Cardiac muscle cell (in vitro differentiated cells and primary cell): Measurements from ENCODE around the gene CCDC120. TPM values are rescaled to one million over a fixed set of nuclear protein-coding genes. Genes with fewer than 3 reads are reported as not detected.

Experiments used
- DNase-seq, 2 donors: peaks; one replicate each; pipeline versions ENCODE4 v3.0.0 to v3.0.0-alpha.2; 2010 to 2017; ENCODE audit warnings: low read depth in 1 of 2, low spot score in 1 of 2
- H3K27ac ChIP-seq: fragments of 200-600 bp; sonication (generic); 2 replicates; pipeline ENCODE4 v1.5.1; 2016
- H3K27me3 ChIP-seq: fragments of 200-600 bp; sonication (generic); 2 replicates; pipeline ENCODE4 v1.6.0; 2016; ENCODE audit warnings: control low read depth
- H3K36me3 ChIP-seq: fragments of 200-600 bp; sonication (generic); 2 replicates; pipeline ENCODE4 v1.5.1; 2016; ENCODE audit warnings: control low read depth
- H3K4me1 ChIP-seq: fragments of 200-600 bp; sonication (generic); 2 replicates; pipeline ENCODE4 v1.8.1; 2017; ENCODE audit warnings: low read depth, mild to moderate bottlenecking, mixed run types
- H3K4me3 ChIP-seq: fragments of 200-600 bp; sonication (generic); 2 replicates; pipeline ENCODE4 v1.5.1; 2016; ENCODE audit warnings: mild to moderate bottlenecking
- H3K9me3 ChIP-seq: fragments of 200-600 bp; sonication (generic); 2 replicates; pipeline ENCODE4 v1.5.1; 2017; ENCODE audit warnings: low read depth, mild to moderate bottlenecking, control low read depth
- polyA plus RNA-seq: library from polyadenylated mRNA; unstranded; fragments of >200 nt; fragmentation: Nextera tagmentation; extraction: Ambion mirVana; gene quantifications from 2 replicates; pipeline ENCODE4 v1.2.1, GENCODE V29; 2016
- total RNA-seq: library from RNA; depleted of rRNA; stranded (reverse); fragments of >200 nt; gene quantifications from 2 replicates; pipeline ENCODE4 v1.2.3, GENCODE V29; 2016
- TF ChIP-seq, protein P1 (sequence below): IDR thresholded peaks from 2 replicates; pipeline ENCODE4 v1.5.1; 2012; ENCODE audit warnings: low read depth, mild to moderate bottlenecking, low read length

The CCDC120 gene
- total and polyA plus RNA-seq, 2 experiments from 2014 or later, result 5.4 to 7.8 TPM

DNA sequence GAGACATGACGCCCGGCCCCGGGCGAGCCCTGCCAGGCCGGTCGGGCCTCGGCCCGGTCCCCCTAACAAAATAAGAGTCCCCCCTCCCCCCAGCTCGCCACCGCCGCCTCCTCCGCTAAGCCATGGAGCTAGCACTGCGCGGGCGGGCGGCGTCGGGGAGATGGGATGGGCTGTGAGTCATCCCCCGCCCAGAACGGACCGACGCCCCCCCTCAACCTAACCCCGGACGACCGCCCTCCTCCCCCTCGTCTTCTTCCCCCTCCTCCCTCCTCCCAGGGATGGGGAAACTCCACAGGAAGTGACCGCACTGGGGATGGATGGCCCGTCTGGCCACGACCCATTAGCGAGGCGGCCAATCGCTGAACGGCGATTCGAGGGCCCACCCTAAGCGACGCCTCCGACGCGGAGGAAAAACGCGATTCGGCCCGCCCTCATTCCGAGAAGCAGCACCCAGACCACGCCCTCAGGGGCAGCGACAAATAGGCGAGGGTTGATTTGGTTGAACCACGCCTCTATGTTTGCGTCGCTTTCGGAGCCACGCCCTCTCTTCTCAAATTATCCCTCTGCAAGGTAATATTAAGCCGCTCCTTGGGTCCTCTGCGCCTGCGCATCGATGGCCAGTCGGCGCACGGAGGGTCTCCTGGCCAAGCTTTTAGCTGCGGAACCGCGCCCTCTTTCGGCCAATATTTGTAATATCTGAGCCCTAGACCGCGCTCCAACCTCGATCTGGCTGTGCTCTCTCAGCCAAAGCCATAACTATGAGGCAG is 15.4 kb upstream of the CCDC120 start, which contains the start of gene TFE3:
Gene TFE3, minus strand, starts transcription at position 138 of the 767 bp plus-strand sequence. Its CDS starts 131 bp downstream, at position 7.
- TF ChIP-seq, protein P1, sequence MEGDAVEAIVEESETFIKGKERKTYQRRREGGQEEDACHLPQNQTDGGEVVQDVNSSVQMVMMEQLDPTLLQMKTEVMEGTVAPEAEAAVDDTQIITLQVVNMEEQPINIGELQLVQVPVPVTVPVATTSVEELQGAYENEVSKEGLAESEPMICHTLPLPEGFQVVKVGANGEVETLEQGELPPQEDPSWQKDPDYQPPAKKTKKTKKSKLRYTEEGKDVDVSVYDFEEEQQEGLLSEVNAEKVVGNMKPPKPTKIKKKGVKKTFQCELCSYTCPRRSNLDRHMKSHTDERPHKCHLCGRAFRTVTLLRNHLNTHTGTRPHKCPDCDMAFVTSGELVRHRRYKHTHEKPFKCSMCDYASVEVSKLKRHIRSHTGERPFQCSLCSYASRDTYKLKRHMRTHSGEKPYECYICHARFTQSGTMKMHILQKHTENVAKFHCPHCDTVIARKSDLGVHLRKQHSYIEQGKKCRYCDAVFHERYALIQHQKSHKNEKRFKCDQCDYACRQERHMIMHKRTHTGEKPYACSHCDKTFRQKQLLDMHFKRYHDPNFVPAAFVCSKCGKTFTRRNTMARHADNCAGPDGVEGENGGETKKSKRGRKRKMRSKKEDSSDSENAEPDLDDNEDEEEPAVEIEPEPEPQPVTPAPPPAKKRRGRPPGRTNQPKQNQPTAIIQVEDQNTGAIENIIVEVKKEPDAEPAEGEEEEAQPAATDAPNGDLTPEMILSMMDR, result peak; percentile 55
- peak within 1 kb of the TSS; percentile 61 for H3K4me3 ChIP-seq
- peaks cover 21% of the 10 kb centered on the region for H3K4me1 ChIP-seq
- peaks cover 4% of the 10 kb centered on the region for H3K36me3 ChIP-seq
- H3K27me3 ChIP-seq, result no peaks in the 10 kb centered on the region
- DNase-seq, result peak; percentile 99 to 100
- no peaks in the 10 kb centered on the region for H3K9me3 ChIP-seq
- peak within 1 kb of the TSS; percentile 74 for H3K27ac ChIP-seq

DNA sequence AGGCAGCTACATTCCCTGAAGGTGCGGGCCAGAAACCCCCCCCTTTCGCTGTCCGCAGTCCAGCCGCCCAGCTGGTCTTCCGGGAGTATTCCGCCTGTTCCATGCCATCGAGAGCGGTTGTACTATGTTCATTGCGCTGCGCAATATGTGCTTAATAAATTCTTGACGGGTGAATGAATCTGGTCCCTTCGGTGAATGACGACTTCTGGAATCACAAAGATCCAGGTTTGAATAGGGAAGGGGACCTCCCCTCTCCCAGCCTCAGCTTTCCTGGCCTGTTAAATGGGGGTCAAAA is 14.9 kb upstream of the CCDC120 start:
- H3K9me3 ChIP-seq, result no peaks in the 10 kb centered on the region
- H3K4me3 ChIP-seq, result no peak overlapping the region
- peaks cover 21% of the 10 kb centered on the region for H3K4me1 ChIP-seq
- H3K36me3 ChIP-seq, result peaks cover 3% of the 10 kb centered on the region
- TF ChIP-seq, protein P1, result no peak
- no peak overlapping the region for H3K27ac ChIP-seq
- H3K27me3 ChIP-seq, result no peaks in the 10 kb centered on the region
- DNase-seq, result no peak

DNA sequence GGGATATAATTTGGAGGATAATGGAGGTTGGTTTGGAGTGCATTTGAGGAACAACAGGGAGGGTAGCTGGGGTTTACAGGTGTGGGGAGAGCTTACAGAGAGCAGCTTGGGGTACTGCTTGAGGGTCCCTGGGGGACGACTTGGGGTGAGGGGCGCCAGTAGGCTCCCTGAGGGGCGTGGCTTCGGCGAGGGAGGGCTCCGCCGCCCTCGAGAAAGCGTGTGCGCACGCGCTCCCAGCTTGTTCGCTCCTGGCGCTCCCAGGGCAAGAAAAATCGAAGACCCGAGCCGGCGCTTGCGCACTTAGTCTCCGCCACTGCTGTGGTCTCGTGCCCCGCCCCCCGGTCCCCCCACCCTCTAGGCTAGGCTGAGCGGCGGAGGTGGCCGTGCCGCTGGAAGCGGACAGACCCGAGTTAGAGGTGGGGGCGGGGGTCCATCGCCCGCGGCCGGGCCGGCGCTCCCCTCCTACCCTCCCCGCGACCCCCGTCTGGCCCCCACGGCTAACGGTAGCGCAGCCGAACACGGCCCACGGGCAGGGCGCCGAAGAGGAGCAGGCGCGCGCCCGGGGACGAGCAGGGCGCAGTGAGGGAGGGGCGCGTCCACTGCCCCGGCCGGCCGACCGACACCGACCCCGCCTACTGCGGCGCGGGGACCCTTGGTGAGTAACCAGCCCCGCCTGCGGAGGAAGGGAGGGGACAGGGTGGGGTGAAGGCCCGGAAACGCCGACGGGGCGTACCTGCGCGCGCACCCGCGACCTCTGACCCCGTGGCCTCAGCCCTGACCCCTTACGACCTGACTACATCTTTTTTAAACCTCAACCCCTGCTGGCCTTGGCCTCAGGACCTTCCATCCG is 5.4 kb upstream of the CCDC120 start:
- H3K9me3 ChIP-seq, result no peaks in the 10 kb centered on the region
- peak overlapping the region; percentile 62 for H3K4me3 ChIP-seq
- H3K4me1 ChIP-seq, result no peaks in the 10 kb centered on the region
- DNase-seq, result peak; percentile 64 to 89
- TF ChIP-seq, protein P1, result no peak
- no peaks in the 10 kb centered on the region for H3K27me3 ChIP-seq
- peak overlapping the region; percentile 81 for H3K27ac ChIP-seq
- H3K36me3 ChIP-seq, result no peaks in the 10 kb centered on the region

GRCh38 chrX:49054073-49054762 is 4.6 kb upstream of the CCDC120 start:
- H3K27ac ChIP-seq, result no peak overlapping the region

GRCh38 chrX:49059201-49059600 is 402 bp downstream of the CCDC120 start:
- Histone ChIP-seq H3K27ac (no peak overlapping the region), H3K36me3 (no peaks in the 10 kb centered on the region), H3K27me3 (no peaks in the 10 kb centered on the region), H3K4me3 (no peak overlapping the region), H3K9me3 (no peaks in the 10 kb centered on the region), H3K4me1 (no peaks in the 10 kb centered on the region)
- TF ChIP-seq, protein P1, result no peak
- no peak for DNase-seq

More at GRCh38 chrX:49054073-49054762, 4.6 kb upstream of the CCDC120 start:
- Histone ChIP-seq H3K36me3 (no peaks in the 10 kb centered on the region), H3K27me3 (no peaks in the 10 kb centered on the region), H3K4me1 (no peaks in the 10 kb centered on the region), H3K4me3 (peak overlapping the region; percentile 62), H3K9me3 (no peaks in the 10 kb centered on the region)
- TF ChIP-seq, protein P1, result no peak
- no peak for DNase-seq
